Measurements from ENCODE around the gene HMGB2. TPM values are rescaled to one million over a fixed set of nuclear protein-coding genes. Genes with fewer than 3 reads are reported as not detected.

The HMGB2 gene
- total RNA-seq, 1 donor from 2014 or later: 39.4 TPM

- H3K27ac ChIP-seq (replicated peaks): no peak overlapping the region
- intact Hi-C loops (cut with micrococcal nuclease): no loop called here
Measured at GRCh38 chr4:173347467-173347866, 13.3 kb upstream of the HMGB2 start.

GRCh38 chr4:173346074-173346473 is 11.9 kb upstream of the HMGB2 start:
- TF ChIP-seq CTCF (IDR thresholded peaks at IDR 0.05; ENCODE audit: borderline replicate concordance): no peak
- intact Hi-C loops (cut with micrococcal nuclease): no loop called here
- Histone ChIP-seq H3K4me3 (no peak overlapping the region), H3K27ac (replicated peaks) (no peak overlapping the region), H3K9me3 (replicated peaks) (no peaks in the 10 kb centered on the region), H3K4me1 (no peaks in the 10 kb centered on the region), H3K27me3 (ENCODE audit: low read depth) (no peaks in the 10 kb centered on the region), H3K36me3 (no peaks in the 10 kb centered on the region)
- no peak for DNase-seq

More at GRCh38 chr4:173347467-173347866, 13.3 kb upstream of the HMGB2 start:
- Histone ChIP-seq H3K4me3 (no peak overlapping the region), H3K36me3 (no peaks in the 10 kb centered on the region), H3K4me1 (no peaks in the 10 kb centered on the region), H3K9me3 (replicated peaks) (no peaks in the 10 kb centered on the region), H3K27me3 (ENCODE audit: low read depth) (no peaks in the 10 kb centered on the region)
- DNase-seq: no peak
- TF ChIP-seq CTCF (IDR thresholded peaks at IDR 0.05; ENCODE audit: borderline replicate concordance): no peak

GRCh38 chr4:173345648-173346047 is 11.5 kb upstream of the HMGB2 start:
- no peaks in the 10 kb centered on the region for H3K36me3 ChIP-seq
- H3K27ac ChIP-seq (replicated peaks): no peak overlapping the region
- no peaks in the 10 kb centered on the region for H3K9me3 ChIP-seq (replicated peaks)
- no peaks in the 10 kb centered on the region for H3K4me1 ChIP-seq
- intact Hi-C loops (cut with micrococcal nuclease): no loop called here
- no peak for DNase-seq
- TF ChIP-seq CTCF (IDR thresholded peaks at IDR 0.05; ENCODE audit: borderline replicate concordance): no peak
- H3K27me3 ChIP-seq (ENCODE audit: low read depth): no peaks in the 10 kb centered on the region
- H3K4me3 ChIP-seq: no peak overlapping the region

GRCh38 chr4:173343832-173344397 is 9.8 kb upstream of the HMGB2 start:
- no peak for TF ChIP-seq CTCF (IDR thresholded peaks at IDR 0.05; ENCODE audit: borderline replicate concordance)
- intact Hi-C loops (cut with micrococcal nuclease): no loop called here
- Histone ChIP-seq H3K27ac (replicated peaks) (peak overlapping the region; percentile 47), H3K9me3 (replicated peaks) (no peaks in the 10 kb centered on the region), H3K27me3 (ENCODE audit: low read depth) (no peaks in the 10 kb centered on the region), H3K36me3 (no peaks in the 10 kb centered on the region), H3K4me3 (no peak overlapping the region), H3K4me1 (no peaks in the 10 kb centered on the region)
- DNase-seq: no peak

- Histone ChIP-seq H3K9me3 (replicated peaks) (no peaks in the 10 kb centered on the region), H3K27me3 (ENCODE audit: low read depth) (no peaks in the 10 kb centered on the region), H3K4me3 (no peak overlapping the region), H3K27ac (replicated peaks) (no peak overlapping the region), H3K4me1 (peaks cover 29% of the 10 kb centered on the region), H3K36me3 (peaks cover 5% of the 10 kb centered on the region)
- no peak for DNase-seq
- intact Hi-C loops (cut with micrococcal nuclease): no loop called here
- TF ChIP-seq CTCF (IDR thresholded peaks at IDR 0.05; ENCODE audit: borderline replicate concordance): no peak
Measured at GRCh38 chr4:173337463-173337862, 3.3 kb upstream of the HMGB2 start.

Measured in left ventricle myocardium inferior (tissue), 1 donor.